ENCODE measurements around the gene FBXO21.

The FBXO21 gene

DNA sequence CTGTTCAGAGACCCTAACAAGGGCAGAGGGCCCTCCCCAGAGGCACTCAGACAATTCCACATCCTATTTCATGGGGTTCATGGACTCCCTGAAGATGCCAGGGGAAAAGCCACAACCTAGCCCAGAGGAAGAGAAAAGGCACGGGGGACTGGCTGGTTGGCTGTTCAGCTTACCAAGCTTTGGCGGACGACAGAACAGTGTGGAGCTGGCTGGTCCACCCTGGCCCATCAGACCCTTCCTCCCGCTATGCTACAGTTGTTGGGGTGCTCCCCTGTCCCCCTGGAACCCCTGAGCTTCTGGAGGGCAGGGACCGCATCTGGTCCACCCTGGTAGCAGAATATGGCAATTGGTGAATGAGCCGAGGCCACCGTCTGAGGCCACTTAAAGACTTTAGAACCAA lies 97.4 kb downstream of the FBXO21 start:
- Mint-ChIP-seq H3K4me1 (peaks cover under 1 to 1% of the 10 kb centered on the region in 2 donors), H3K36me3 (peaks cover 0 to 14% of the 10 kb centered on the region in 2 donors), H3K27me3 (peaks cover 8 to 24% of the 10 kb centered on the region in 2 donors), H3K9me3 (peaks cover 10 to 11% of the 10 kb centered on the region in 2 donors), H3K4me3 (no peak overlapping the region), H3K27ac (no peak overlapping the region)
- DNase-seq = no peak
- no peak for ATAC-seq (replicated peaks)

DNA sequence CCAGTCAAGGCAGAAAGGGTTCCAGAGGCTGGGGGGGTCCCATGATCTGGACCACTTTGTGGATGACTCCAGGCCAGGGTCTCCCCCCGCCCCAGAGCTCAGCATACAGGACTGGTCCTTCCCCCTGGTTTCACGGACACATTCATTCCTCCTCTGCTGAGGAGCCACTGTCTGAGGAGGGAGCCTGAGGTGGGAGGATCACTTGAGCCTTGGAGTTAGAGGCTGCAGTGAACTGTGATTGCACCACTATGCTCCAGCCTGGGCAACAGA lies 97.8 kb downstream of the FBXO21 start:
- Mint-ChIP-seq H3K4me1 (no peaks in the 10 kb centered on the region), H3K9me3 (peaks cover 10 to 11% of the 10 kb centered on the region in 2 donors), H3K27me3 (peaks cover 7 to 20% of the 10 kb centered on the region in 2 donors), H3K36me3 (peaks cover 0 to 14% of the 10 kb centered on the region in 2 donors), H3K27ac (no peak overlapping the region), H3K4me3 (no peak overlapping the region)
- ATAC-seq (replicated peaks) = no peak
- DNase-seq = no peak

All from stimulated activated naive B cell treated with anti-CD40 and anti-IgM and Interleukin-4, amounts not matched to agents 10 μg/mL and 1 μg/mL and 100 μg/mL, for 72 hours (primary cell).